HL-60/S4 treated with retinoic acid at 250 ng/mL for 4 days and 3 days (cell line): ENCODE measurements around the gene LRRC4B.

Source experiments
- in situ Hi-C: fragments of 300-500 bp; cut with MboI; formaldehyde crosslinking; loops from 2 replicates; pipeline ENCODE4 v1.7.0; 2022; ENCODE audit warnings: low sequenced_read_pairs

LRRC4B gene

DNA sequence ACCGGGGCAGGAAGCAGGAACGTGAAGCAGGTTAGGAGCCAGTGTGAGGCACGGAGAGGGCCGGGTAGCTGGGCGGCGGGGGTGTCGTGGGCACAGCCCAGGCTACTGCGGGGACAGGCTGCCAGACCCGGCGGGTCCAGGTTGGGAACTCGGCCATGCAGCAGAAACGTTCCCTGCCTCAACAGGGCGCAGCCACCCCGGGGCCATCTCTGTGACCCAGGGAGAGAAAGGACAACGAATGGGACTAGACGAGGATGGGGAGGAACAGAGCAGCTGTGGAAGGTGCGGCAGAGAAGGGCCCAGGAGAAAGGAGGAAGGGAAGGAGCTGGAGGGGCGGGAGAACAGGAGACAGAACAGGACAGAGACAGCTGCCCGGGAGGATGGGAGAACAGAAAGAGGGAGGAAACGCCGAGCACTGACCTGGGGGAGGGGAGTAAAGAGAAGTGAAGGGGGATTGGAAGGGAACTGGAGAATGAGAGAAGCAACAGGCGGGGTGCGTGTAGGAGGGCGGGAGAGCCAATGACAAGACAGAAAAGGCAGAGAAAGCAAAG lies 78.7 kb downstream of the LRRC4B start:
- in situ Hi-C loops: no loop called here

DNA sequence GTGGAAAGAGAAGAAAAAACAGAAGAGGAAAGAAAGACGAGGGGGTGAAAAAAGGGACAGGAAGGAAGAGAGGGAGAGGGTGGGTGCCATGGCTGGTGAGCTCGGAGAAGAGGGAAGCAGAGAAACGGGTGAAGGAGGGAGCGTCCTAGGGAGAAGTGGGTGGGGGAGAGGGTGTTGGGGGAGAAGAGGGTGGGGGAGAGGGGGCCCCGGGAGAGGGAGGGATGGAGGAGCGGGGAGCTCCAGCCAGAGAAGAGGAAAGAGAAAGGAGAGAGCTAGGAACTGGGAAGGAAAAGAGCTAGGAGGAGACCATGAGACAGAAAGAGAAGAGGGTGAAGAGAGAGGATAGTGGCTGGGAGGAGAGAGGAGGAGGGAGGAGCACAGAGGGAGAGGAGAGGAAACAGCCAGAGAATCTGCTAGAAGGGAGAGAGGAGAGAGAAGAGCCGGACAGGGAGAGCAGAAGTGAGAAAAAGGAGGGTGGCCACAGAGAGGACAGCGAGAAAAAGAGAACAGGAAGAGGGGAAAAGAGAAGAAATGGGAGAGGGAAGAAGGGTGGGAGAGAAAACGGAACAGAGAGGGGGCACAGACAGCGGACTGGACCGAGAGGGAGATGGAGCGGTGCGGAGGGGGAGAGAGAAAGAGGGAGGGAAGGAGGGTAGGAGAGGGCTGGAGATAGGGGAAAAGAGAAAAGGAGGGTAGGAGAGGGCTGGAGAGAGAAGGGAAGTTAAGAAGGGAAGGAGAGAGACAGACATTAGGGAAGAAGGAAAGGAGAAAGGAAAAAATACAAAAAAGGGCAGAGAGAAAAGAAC lies 79.6 kb downstream of the LRRC4B start:
- in situ Hi-C loops: no loop called here

DNA sequence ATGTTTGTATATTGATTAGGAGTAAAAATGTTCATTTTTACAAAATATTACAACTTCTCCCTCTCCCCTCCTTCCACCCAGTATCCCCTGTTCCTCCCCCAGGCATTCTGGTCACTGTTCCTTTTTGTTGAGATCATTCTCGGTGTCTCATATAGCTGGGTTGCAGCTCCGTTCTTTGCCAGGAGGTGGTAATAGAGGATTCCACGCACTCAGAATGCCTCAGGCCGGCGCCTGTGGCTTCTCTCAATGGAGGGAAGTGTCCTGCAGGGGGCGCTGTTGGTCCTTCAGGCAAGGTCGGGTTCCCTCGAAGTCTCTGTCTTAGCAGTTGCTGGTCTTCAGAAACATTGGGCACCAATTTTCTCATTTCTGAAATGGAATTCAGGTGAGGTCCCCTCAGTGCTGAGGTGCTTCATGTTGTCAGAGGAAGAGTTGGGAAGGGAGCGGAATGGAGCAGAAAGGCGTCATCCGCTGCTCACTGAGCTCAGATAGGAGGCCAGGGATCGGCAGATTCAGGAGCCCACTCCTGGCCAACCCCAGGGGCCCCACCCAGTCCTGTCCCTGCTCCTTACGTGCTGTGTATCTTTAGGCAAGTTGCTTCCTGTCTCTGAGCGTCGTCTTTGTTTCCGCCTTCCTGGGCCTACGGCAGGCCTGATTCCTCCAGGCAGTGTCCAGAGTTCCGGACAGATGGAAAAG lies 81.3 kb downstream of the LRRC4B start:
- in situ Hi-C loops: no loop called here

DNA sequence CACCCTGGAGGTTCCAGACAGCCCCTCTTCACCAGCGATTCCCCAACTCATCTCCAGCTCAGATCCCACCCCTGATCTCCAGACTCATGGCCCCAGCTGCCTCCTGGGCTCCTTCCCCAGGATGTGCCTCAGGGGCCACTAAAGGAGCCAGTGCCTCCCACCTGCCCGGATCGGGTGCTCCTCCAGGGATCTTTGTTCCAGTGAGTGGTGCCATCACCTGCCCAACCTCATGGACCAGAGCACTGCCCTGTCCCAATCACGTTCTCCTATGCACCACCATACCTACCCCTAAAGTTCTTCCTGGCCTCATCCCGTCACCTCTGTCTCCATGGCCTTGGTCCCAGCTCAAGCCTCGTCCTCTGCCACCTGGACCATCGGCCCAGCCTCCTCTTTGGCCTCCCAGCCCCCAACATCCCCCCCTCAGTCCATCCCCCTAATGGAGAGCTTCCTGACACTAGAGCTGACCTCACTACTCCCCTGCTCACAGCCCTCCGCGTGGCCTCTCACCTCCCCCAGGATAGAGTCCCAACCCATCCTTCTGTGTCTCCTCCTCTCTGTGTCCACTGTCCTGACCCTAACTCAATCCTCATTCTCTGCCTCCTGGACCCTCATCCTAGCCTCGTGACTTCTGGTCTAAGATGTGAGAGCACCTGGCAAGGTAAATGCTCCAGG lies 82.8 kb downstream of the LRRC4B start:
- in situ Hi-C loops: no loop called here

DNA sequence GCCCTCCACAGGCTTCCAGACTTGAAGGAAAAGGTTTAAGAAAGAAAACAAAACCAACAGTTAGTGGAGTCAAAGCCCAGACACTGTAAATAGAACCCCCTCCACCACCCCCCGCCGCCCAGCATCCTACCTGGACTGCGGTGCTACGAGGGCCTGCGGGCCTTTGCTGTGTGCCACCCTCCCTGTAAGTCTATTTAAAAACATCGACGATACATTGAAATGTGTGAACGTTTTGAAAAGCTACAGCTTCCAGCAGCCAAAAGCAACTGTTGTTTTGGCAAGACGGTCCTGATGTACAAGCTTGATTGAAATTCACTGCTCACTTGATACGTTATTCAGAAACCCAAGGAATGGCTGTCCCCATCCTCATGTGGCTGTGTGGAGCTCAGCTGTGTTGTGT lies 85.3 kb downstream of the LRRC4B start:
- in situ Hi-C loops: no loop called here

DNA sequence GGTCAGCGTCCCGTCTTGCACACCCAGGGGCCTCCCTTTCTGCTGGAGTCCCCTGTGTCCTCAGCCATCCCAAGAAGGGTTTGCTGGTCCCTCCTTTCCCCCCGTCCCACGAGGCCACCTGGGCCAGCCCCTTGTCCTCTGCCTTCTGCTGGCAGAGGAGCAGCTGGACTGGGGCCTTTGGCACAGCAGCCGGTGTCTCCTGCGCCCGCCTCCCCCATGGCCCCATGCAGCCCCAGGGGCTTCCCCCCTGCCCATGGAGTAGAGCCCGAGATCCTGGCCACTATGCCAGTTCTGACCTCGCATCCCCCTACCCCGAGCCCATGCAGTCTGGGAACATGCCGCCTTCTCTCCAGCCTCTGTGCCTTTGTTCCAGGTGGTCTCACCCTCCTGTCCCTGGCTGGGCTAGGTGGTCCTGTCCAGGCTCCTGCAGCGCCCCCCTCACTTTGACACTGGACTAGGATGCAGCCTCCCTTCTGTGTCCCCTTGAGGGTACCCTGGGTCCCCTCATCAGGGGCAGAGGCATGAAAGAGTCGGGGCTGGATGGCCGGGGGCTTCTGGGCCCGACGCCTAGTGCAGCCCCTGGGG lies 85.9 kb downstream of the LRRC4B start:
- in situ Hi-C loops: no loop called here

DNA sequence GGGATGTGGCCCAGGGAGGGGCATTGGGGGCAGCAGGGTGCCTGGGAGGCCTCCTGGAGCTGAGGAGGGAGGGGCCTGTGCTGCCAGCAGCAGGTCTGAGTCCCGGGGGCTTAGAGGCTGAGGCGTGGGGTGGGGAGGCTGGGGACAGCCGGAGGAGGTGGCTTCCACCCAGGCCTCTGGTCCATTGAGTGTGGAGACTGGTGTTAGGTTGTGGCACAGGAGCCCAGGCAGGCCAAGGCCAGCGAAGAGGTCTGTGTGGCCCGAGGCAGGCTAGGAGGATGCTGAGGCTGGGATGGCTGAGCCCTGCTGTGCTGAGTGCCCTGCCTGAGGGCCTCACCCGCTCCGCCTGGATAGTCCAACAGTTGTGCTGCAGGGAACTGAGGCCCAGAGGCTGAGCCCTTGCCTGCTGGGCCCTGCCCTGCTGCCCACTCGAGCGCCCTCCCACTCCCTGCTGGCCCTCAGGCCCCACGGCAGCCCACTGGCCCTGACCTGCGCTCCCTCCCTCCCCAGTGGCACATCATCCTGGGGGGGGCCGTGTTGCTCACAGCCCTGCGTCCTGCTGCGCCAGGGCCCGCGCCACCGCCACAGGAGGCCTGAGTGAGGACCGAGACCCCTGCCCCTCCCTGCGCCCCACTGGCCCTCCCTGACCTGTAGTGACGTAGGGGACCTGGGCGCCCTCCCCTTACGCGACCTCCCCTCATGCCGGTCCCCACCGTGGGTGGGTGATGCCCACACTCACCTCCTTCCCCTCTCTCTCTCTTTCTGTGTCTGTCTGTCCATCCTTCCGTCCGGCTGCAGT lies 86.7 kb downstream of the LRRC4B start:
- in situ Hi-C loops: no loop called here

DNA sequence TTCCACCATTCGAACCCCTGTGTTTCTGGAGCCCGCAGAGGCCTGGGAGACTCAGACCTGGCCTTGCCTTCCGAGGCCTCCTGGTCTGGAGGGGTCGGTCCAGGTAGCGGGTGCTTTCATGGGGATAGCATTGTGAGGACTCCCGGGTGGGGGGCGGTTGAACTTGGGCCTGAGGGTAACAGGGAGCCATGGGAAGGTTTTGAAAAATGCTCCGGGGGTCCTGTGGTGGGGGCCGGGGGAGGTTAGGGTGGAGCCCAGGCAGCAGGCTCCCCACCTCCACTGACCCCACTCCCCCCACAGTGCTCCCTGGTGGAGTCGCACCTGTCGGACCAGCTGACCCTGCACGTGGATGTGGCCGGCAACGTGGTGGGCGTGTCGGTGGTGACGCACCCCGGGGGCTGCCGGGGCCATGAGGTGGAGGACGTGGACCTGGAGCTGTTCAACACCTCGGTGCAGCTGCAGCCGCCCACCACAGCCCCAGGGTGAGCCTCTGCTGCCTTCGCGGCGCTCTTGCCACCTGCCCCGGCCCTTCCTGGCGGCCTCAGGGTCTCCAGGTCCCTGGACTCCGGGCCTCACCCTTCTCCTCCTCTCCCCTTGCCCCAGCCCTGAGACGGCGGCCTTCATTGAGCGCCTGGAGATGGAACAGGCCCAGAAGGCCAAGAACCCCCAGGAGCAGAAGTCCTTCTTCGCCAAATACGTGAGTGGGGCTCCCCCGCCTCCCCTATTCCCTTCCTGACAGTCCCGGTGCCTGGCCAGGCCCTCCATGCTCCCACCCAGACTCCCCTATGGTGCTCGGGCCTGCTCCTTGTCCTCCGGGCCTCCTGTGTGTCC lies 87.7 kb downstream of the LRRC4B start:
- in situ Hi-C loops: no loop called here

DNA sequence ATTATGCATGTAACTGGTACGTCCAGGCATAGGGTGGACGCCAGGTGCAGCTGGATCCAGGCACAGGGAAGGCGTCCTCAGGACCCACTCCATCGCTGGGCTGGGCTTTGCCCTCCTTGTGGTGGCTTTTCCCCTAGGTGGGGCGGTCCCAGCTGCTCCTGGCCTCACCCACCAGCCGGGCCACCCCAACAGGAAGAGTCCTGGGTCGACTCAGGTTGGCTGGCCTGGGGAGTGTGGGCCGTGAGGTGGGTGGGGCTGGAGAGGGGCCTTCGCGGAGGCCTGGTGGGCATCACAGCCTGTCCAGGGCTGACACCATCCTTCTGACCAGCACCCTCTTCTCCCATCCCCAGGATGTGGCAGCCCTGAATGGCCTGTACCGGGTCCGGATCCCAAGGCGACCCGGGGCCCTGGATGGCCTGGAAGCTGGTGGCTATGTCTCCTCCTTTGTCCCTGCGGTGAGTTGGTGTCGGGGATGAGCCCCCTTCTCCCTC lies 88.4 kb downstream of the LRRC4B start:
- in situ Hi-C loops: loop anchor here (10.0 kb wide), 1 partner anchor 115 kb away; the partner anchor contains the start of gene NAPSA

DNA sequence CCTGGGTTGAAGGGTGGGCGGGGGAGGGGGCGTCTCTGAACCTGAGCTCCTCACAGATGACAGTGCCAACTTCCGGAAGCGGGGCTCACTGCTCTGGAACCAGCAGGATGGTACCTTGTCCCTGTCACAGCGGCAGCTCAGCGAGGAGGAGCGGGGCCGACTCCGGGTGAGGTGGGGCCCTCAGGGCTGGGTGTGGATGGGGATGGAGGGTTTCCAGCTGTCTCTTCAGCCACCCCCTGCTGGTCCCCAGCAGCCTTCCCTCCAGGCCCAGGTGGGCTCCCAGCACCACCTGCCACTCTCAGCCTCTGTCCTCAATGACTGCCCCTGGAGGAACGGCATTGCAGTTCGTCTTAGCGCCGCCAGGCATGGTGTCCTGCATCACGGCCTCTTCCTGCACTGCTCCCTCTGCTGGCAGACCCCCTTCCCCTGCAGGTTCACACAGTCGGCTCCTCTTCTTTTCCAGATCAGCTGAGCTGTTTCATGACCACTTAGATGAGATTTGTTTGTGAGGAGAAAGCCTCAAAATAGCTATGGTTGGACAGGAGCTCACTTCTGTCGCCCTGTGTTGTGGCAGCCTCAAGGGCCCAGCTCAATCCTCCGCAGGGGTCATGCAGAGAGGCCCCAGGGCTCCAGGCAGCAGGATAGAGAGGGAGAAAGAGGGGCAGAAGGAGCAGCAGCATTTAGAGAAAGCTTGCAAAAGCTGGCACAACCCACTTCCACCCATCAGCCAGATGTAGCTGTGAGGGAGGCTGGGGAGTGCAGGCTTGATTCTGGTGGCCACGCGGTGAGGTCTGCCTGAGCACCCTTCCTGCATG lies 89.1 kb downstream of the LRRC4B start:
- in situ Hi-C loops: loop anchor here (10.0 kb wide), 1 partner anchor 114 kb away; the partner anchor contains the start of gene NAPSA

DNA sequence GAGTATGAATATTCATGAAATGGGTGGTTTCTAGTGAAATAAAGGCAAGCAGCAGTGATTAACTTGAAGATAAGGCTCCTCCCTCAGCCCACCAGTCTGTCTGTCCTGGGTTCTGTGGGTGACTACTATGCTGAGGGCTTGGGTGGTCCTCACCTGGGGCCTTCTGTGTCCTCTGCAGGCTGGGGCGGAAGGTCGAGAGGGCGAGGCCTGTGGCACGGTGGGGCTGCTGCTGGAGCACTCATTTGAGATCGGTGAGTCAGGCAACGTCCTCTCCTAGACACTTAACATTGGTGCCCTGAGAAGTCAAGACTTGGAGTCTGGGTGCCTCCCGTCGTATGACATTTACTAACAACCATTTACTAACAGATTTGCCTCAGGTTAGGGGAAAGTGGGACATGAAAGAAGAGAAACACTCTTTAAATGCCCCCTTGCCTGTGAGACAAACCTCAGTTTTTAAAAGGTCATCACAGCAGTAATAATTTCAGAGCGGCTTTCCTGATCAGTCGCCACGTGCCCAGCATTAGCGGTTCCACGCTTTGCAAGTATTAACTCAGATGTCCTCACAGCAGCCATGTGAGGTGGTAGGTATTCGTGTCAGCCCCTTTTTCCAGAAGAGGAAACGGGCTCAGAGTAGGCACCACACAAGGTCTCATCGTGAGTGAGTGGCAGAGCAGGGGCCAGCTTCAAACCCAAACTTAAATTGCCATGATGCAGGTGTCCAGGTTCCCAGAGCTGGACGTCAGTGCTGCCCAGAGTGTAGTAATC lies 90.3 kb downstream of the LRRC4B start:
- in situ Hi-C loops: loop anchor here (10.0 kb wide), 1 partner anchor 113 kb away; the partner anchor contains the start of gene NAPSA

DNA sequence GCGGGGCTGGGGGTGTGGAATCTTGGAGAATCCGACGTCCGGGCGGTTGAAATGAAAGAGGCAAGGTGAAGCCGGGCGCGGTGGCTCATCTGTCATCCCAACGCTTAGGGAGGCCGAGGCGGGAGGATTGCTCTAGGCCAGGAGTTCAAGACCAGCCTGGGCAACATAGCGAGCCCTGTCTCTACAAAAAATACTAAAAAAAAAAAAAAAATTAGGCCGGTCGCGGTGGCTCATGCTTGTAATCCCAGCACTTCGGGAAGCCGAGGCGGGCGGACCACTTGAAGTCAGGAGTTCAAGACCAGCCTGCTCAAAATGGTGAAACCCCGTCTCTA lies 91.4 kb downstream of the LRRC4B start:
- in situ Hi-C loops: loop anchor here (10.0 kb wide), 1 partner anchor 112 kb away; the partner anchor contains the start of gene NAPSA

DNA sequence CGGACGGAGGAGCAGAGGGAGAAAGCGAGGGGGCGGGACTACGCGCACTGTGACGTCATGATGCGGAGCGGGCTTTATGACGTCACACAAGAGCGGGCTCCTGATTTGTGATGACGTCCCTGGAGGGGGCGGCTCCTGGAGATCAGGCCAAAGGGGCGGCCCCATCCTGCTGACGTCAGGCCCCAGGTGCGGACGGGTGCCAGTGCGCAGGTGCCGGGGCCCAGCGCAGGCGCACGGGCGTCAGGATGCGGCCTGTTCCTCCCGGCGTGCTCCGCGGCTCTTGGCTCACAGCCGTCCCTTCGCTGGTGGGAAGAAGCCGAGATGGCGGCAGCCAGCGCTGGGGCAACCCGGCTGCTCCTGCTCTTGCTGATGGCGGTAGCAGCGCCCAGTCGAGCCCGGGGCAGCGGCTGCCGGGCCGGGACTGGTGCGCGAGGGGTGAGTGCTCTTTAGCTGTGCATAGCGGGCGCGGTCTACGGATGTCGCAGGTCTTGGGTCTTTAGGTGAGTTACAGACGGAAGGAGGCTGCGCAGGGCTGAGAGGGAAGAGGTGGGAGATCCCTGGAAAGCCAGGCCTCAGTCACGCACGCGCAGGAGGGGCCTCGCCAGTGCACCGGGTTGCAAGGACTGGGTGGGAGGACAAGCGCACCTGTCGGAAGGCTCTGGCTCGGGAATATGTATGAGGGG lies 91.9 kb downstream of the LRRC4B start, which contains the start of the genes EMC10 and GARIN5A:
Gene EMC10, plus strand, starts transcription at position 284 of the 683 bp plus-strand sequence. Its CDS starts 38 bp downstream, at position 322.
Gene GARIN5A, minus strand, starts transcription at position 625 of the 683 bp plus-strand sequence. Its CDS starts 460 bp downstream, at position 165.
- in situ Hi-C loops: loop anchor here (10.0 kb wide), 1 partner anchor 112 kb away; the partner anchor contains the start of gene NAPSA

DNA sequence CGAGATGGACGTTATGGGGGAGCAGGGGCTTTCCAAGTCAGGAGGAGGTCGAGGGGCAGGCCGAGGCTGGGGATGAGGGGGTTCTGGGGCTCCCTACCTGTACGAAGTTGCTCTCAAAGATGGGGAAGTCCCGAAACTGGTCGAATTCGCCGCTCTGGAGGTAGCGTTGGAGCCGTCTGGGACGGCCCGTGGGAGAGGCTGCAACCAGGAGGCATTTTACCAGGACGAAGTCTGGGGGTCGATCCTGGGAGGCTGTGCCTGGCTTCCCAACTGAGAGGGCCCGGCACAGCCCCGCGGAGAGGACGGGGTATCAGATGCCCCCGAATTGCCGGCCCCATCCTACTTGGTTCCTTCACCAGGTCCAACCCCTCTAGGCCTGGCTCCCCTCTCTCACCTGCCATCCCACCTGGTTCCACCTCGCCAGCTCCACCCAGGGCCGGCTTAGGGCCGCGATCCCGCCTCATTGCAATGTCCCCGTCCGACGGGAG lies 92.5 kb downstream of the LRRC4B start:
- in situ Hi-C loops: loop anchor here (10.0 kb wide), 1 partner anchor 111 kb away; the partner anchor contains the start of gene NAPSA

DNA sequence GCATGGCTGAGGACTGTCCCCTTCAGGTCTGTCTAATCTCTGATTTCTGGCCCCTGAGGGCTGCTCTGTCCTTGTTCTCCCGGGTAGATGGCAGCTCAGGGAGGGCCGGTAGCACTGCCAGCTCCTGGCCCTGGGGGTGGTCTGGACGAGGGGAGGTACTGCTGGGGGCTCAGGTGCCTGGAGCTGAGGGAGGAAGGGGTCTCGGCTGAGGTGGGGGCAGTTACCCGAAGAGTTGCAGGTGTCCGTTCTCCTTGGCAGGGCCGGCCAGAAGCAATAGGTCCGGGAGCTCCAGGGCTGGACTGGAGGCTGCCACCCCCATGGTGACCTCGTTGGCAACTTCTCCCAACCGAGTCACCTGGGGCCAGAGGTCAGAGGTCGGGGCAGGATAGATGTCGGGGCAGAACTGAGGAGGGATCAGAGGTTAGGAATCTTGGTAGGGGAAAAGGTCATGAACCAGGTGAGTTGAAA lies 93.1 kb downstream of the LRRC4B start:
- in situ Hi-C loops: loop anchor here (10.0 kb wide), 1 partner anchor 110 kb away; the partner anchor contains the start of gene NAPSA

DNA sequence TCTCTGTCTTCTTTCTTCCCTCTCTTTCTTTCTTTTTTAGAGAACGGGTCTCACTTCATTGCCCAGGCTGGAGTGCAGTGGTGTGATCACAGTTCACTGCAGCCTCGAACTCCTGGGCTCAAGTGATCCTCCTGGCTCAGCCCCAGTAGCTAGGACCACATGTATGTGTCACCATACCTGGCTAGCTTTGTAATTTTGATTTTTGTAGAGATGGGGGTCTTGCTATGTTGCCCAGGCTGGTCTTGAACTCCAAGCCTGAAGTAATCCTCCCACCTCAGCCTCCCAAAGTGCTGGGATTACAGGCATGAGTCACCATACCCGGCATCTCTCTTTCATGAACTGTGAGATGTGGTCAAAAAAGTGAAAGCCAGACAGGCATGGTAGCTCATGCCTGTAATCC lies 94.9 kb downstream of the LRRC4B start:
- in situ Hi-C loops: loop anchor here (10.0 kb wide), 1 partner anchor 109 kb away; the partner anchor contains the start of gene NAPSA
